Smooth muscle cell of bladder (primary cell): ENCODE data around the gene SLC37A4. TPM values are rescaled to one million over a fixed set of nuclear protein-coding genes. Genes with fewer than 3 reads are reported as not detected.

Experiments
- total RNA-seq: library from RNA; depleted of rRNA; stranded (reverse); fragments of >200 nt; gene quantifications from 2 replicates; pipeline ENCODE4 v1.2.3, GENCODE V29; 2014

Gene SLC37A4
- total RNA-seq = 6.0 and 7.3 TPM in 2 replicates

GRCh38 chr11:119030329-119031047 is at the start of gene SLC37A4:
TSS of gene SLC37A4 (minus strand) at chr11:119030877.

DNA sequence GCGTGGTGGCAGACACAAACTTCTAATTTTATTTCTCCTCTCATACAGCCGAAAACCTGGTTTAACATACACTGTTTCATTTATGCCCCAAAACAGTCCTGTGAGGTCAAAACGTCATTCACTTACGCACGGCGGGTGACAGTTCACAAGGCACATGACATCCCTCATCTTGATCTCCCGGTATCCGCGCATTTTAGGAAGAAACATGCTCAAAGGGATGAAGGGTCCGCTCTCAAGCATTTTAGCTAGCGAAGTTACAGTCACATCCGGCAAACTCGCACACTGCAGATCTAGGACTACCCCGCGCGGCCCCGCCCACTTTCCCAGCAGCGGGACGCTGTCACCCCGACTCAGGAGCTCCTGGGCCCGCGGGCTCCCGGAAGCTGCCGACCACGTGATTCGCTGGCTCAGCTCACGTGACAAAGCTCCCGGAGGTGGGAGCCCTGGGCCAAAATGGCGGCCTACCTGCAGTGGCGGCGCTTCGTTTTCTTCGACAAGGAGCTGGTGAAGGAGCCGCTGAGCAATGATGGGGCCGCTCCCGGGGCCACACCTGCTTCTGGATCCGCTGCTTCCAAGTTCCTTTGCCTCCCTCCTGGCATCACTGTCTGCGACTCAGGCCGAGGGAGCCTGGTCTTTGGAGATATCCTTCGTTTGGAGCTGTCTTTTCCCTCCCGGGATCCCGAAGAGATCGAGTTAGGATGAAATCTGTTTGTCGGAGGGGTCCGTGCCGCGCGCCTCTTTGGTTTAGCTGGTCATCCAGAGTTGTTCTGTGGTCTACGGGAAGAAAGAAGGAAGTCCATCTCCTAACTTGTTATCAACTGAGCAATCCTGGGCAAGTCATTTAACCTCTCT is 36.9 kb upstream of the SLC37A4 start, which contains the start of gene VPS11:
Gene VPS11, plus strand, starts transcription at position 448 of the 852 bp plus-strand sequence. Its CDS starts 6 bp downstream, at position 454.

GRCh38 chr11:119057000-119057769 is 26.5 kb upstream of the SLC37A4 start, which contains the start of gene HYOU1:
TSS of gene HYOU1 (minus strand) at chr11:119057205. CDS start at chr11:119056160, 1,045 bp downstream.

DNA sequence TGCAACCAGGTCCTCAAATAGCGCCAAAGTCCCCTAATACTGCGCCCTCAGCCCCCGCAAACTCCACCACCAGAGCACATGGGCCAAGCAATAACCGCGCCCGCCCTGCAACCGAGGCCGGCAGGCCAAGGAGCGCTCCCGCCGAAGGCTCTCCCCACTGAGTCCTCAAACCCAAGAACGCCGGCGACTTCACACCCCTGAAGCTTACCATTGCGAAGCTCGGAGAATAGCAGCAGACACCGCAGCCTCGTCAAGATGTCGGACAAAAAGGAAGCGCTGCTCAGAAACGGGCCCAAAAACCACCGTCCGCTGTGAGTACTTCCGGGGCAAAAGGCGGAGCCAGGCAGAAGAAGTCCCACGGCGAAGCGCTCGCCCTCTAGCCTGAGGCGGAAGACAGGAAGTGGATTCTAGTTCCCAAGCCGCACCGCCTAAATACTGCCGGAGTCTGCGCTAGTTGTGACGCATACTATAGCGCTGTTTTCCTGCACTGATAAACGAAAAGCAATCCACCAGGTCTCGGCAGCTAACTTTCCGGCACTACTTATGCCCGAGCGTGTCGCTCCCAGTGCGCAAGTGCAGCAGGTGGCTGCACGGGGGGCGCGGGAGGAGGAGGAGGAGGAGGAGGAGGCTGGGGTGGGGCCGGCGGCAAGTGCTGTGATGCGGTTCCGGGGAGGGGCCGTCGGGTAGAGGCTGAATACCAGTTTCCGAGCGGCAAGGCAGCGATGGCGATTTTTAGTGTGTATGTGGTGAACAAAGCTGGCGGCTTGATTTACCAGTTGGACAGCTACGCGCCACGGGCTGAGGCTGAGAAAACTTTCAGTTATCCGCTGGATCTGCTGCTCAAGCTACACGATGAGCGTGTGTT is 12.4 kb downstream of the SLC37A4 start, which contains the start of the genes RPS25 and TRAPPC4:
Gene RPS25, minus strand, starts transcription at position 270 of the 865 bp plus-strand sequence. Its CDS starts 59 bp downstream, at position 211.
Gene TRAPPC4, plus strand, starts transcription at position 693 of the 865 bp plus-strand sequence. Its CDS starts 30 bp downstream, at position 723.

GRCh38 chr11:118997627-118998387 is 32.9 kb downstream of the SLC37A4 start, which contains the start of gene CENATAC:
TSS of gene CENATAC (plus strand) at chr11:118998138. CDS start at chr11:118998198, 60 bp downstream.

Other genes starting within 250 kb of the SLC37A4 start
- gene DDX6, start 239.7 kb downstream of the SLC37A4 start, total RNA-seq = 74.2 and 104 TPM in 2 replicates
- not detected in 2 replicates for gene CXCR5, start 147.0 kb downstream of the SLC37A4 start, total RNA-seq
- gene BCL9L, start 105.0 kb downstream of the SLC37A4 start, total RNA-seq = 20.8 and 29.3 TPM in 2 replicates
- gene UPK2, start 74.6 kb downstream of the SLC37A4 start, total RNA-seq = not detected in 2 replicates
- gene FOXR1, start 59.1 kb downstream of the SLC37A4 start, total RNA-seq = not detected in 2 replicates
- gene CENATAC, start 32.7 kb downstream of the SLC37A4 start, total RNA-seq = 20.6 and 21.8 TPM in 2 replicates
- 746 and 870 TPM in 2 replicates for gene RPS25, start 12.5 kb downstream of the SLC37A4 start, total RNA-seq
- 112 and 118 TPM in 2 replicates for gene TRAPPC4, start 12.1 kb downstream of the SLC37A4 start, total RNA-seq
- gene HYOU1, start 26.3 kb upstream of the SLC37A4 start, total RNA-seq = 126 and 138 TPM in 2 replicates
- 30.7 and 31.9 TPM in 2 replicates for gene VPS11, start 36.9 kb upstream of the SLC37A4 start, total RNA-seq
- 4.7 and 6.7 TPM in 2 replicates for gene HMBS, start 54.0 kb upstream of the SLC37A4 start, total RNA-seq
- gene DPAGT1, start 71.0 kb upstream of the SLC37A4 start, total RNA-seq = 9.5 and 14.4 TPM in 2 replicates
- 1.7 and 1.8 TPM in 2 replicates for gene C2CD2L, start 76.5 kb upstream of the SLC37A4 start, total RNA-seq
- 12.7 and 14.3 TPM in 2 replicates for gene HINFP, start 90.7 kb upstream of the SLC37A4 start, total RNA-seq
- 0.14 and 0.18 TPM in 2 replicates for gene ABCG4, start 118.2 kb upstream of the SLC37A4 start, total RNA-seq
- 14.4 and 17.7 TPM in 2 replicates for gene NLRX1, start 137.8 kb upstream of the SLC37A4 start, total RNA-seq
- gene NHERF4, start 154.6 kb upstream of the SLC37A4 start, total RNA-seq = 0.14 and 0.18 TPM in 2 replicates
- 4.7 TPM in 2 replicates for gene CBL, start 175.5 kb upstream of the SLC37A4 start, total RNA-seq